Heart left ventricle (tissue), 16 donors: ENCODE data around the gene HTRA2. TPM values are rescaled to one million over a fixed set of nuclear protein-coding genes. Genes with fewer than 3 reads are reported as not detected.
A peak's percentile ranks its signal among the peaks of the same experiment; 100 is the strongest.

Experiments
- ATAC-seq, 4 donors: fragments of 200-7000 bp; cut with Tn5 transposase; one replicate each; pipeline ENCODE4 v1.9.1; 2020 to 2022; ENCODE audit warnings: moderate library complexity in 4 of 4, mild to moderate bottlenecking in 3 of 4, moderate number of reproducible peaks in 1 of 4
- DNase-seq, 5 donors: peaks; one replicate each; pipeline ENCODE4 v3.0.0-alpha.2; 2020
- H3K27ac ChIP-seq, 12 donors: fragments of 200-600 bp; sonication (generic) in 4 of 12; one replicate each; pipeline versions ENCODE4 v1.5.0 to v1.8.0; 2016 to 2022; ENCODE audit warnings: mild to moderate bottlenecking in 2 of 12
- H3K27me3 ChIP-seq, 9 donors: fragments of 200-600 bp; sonication (generic) in 2 of 9; one replicate each; pipeline versions ENCODE4 v1.5.1 to v1.8.0; 2016 to 2022; ENCODE audit warnings: mild to moderate bottlenecking in 3 of 9
- H3K36me3 ChIP-seq, 9 donors: fragments of 200-600 bp; sonication (generic) in 2 of 9; one replicate each; pipeline versions ENCODE4 v1.5.0 to v1.8.0; 2018 to 2022; ENCODE audit warnings: mild to moderate bottlenecking in 2 of 9
- H3K4me1 ChIP-seq, 12 donors: fragments of 200-600 bp; sonication (generic) in 4 of 12; one replicate each; pipeline versions ENCODE4 v1.5.0 to v1.8.0; 2016 to 2022; ENCODE audit warnings: mild to moderate bottlenecking in 3 of 12
- H3K4me3 ChIP-seq, 12 donors: fragments of 200-600 bp; sonication (generic) in 4 of 12; one replicate each; pipeline versions ENCODE4 v1.5.0 to v1.8.0; 2017 to 2022; ENCODE audit warnings: mild to moderate bottlenecking in 9 of 12, moderate library complexity in 4 of 12
- H3K9me3 ChIP-seq, 12 donors: fragments of 200-600 bp; sonication (generic) in 4 of 12; one replicate each; pipeline versions ENCODE4 v1.5.0 to v1.8.0; 2016 to 2022; ENCODE audit warnings: mild to moderate bottlenecking in 1 of 12
- POLR2A ChIP-seq, 2 donors: fragments of 450-650 bp; IDR thresholded peaks; one replicate each; pipeline ENCODE4 v1.6.1; 2017; ENCODE audit warnings: antibody characterized with exemption in 2 of 2, mild to moderate bottlenecking in 2 of 2, moderate library complexity in 2 of 2
- WGBS, 4 donors: extraction: QIAGEN DNeasy Blood & Tissue Kit in 2 of 4; methylation state at CpG; one replicate each; pipeline versions ENCODE4 v1.1.5 to v1.1.7; 2013 to 2018; 5-methylcytosine and 5-hydroxymethylcytosine counted together
- intact Hi-C, 10 donors: fragments of 100-400 bp; cut with DNase I; formaldehyde crosslinking; loops; one replicate each; pipeline versions ENCODE4 v1.11.1 to v1.14.2; 2022
- polyA plus RNA-seq, 2 donors: library from polyadenylated mRNA; stranded (reverse); fragments of 200-250 nt; gene quantifications; one replicate each; pipeline ENCODE4 v1.2.3, GENCODE V29; 2013
- total RNA-seq, 9 donors: library from RNA; depleted of rRNA in 2 of 9; stranded (reverse); fragments of >200 nt in 2 of 9; fragmentation: NEBNext Ultra II Directional in 3 of 9; extraction: Animal tissue kit (Norgen Biotek cat#: 25700) in 3 of 9; gene quantifications; one replicate each; pipeline versions ENCODE4 v1.1.0 to v1.2.4, GENCODE V29; 2016 to 2023
- TF ChIP-seq, protein P1 (sequence below), 12 donors: fragments of 200-600 bp; sonication (generic) in 4 of 12; IDR thresholded peaks; one replicate each; pipeline versions ENCODE4 v1.5.0 to v1.8.0; 2018 to 2022; ENCODE audit warnings: antibody characterized with exemption in 12 of 12, mild to moderate bottlenecking in 5 of 12
- donor health status: ischemic (EF 13 %, LVEDD 7.1; RV severe dilation, severe dysfunction).
- donor health status: healthy with polysubstance abuse.
- donor health status: DM: no; HTN: yes; CAD: no.
- donor health status: DM: no; HTN: no; CAD: no.
- donor health status: ischemic (EF 25% LVEDD 6.9; RV normal size, moderate dysfunction).
- donor health status: ischemic (EF 25% LVEDD 5.7; RV mildly dilated, moderate dysfunction).
- donor health status: healthy.
- donor health status: DM: yes; HTN: yes; CAD: no.
- donor health status: ischemic (EF 35%, LVEDD 5.7; RV mildly dilated, moderate dysfunction).
- donor health status: nonischemic (EF 11% LVEDD 7.7; RV severe dilation, severe dysfunction).
- donor health status: DM: yes; HTN: yes; CAD: no.
- donor health status: PGD.
- donor health status: ischemic (EF 29% LVEDD 5.4; RV normal size, mild dysfunction).
- donor health status: nonischemic (EF 23%, LVEDD 6.1; RV moderate dilation, normal function).

HTRA2 gene
- total and polyA plus RNA-seq, 11 donors = 23.6 to 45.4 (median 24.8) TPM

DNA sequence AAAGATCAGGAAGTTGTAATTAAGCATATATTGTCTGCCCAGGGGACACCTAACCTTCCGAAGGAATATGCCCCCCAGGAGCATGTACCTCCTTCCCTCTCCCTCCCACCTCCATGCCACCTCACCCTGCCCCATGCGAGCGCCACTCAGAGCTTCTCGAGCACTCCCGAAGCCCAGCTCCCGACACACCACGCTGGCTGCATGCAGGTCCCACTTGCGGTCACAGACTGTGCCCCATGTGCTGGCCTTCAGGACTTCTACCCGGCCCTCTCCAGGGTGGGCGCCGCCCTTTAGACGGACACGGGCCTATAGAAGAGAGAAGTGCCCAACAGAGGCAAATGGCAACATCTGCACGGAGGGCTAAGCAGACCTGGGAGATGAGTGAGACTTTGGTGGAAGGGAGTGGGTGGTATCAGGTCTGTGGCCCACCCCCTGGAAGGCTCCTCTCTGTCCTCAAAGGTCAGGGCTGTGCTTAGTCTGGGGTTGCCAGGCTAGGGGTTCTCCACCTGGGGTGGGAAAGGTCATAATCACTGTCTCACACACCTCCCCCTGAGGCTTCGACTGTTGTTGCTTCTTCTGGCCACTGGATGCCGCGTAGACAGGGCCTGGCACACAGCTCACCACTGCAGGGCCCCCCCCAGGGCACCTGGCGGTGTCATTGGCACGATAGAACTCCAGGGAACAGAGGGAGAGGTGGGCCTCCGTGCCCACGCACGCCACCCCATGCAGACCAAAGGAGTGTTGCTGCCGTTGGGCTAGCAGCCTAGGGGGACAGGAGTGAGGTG is 6.6 kb downstream of the HTRA2 start:
- ATAC-seq (no peak), DNase-seq (peak in 2 of 5 donors; percentile 21 to 24)
- intact Hi-C loops = loop anchor here in 4 of 10 donors (10.0 kb wide), 1 partner anchor 48 kb away; no protein-coding TSS in a partner anchor
- Histone ChIP-seq H3K9me3 (no peaks in the 10 kb centered on the region), H3K27ac (no peak overlapping the region), H3K27me3 (no peaks in the 10 kb centered on the region), H3K36me3 (peaks cover 0 to 32% (median 23%) of the 10 kb centered on the region in 9 donors), H3K4me1 (peaks cover 0 to 21% (median 9%) of the 10 kb centered on the region in 12 donors), H3K4me3 (no peak overlapping the region)
- WGBS, 4 donors = 86 to 89% (median 88%) methylated on average over 23 of the region's 23 CpGs
- TF ChIP-seq, protein P1, sequence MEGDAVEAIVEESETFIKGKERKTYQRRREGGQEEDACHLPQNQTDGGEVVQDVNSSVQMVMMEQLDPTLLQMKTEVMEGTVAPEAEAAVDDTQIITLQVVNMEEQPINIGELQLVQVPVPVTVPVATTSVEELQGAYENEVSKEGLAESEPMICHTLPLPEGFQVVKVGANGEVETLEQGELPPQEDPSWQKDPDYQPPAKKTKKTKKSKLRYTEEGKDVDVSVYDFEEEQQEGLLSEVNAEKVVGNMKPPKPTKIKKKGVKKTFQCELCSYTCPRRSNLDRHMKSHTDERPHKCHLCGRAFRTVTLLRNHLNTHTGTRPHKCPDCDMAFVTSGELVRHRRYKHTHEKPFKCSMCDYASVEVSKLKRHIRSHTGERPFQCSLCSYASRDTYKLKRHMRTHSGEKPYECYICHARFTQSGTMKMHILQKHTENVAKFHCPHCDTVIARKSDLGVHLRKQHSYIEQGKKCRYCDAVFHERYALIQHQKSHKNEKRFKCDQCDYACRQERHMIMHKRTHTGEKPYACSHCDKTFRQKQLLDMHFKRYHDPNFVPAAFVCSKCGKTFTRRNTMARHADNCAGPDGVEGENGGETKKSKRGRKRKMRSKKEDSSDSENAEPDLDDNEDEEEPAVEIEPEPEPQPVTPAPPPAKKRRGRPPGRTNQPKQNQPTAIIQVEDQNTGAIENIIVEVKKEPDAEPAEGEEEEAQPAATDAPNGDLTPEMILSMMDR (IDR thresholded peaks at IDR 0.05) = no peak
- TF ChIP-seq POLR2A (IDR thresholded peaks at IDR 0.05) = no peak

DNA sequence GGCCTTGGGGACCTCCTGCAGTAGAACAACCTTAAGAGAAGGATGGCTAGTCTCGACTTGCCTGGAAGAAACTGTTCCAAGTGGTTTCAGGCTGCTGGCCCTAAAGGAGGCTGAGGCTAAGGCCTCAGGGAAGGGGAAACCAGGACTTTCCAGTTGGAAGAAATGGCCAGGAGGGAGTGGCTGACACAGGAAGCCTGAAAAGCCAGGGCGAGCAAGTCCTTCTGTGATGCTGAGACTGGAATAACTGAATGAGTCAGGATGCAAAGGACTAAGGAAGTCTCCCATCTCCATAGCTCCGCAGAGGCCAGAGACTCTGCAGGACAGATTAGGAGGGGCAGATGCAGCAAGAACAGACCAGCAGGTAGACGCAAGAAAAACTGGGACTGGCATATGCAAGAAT is 7.4 kb downstream of the HTRA2 start:
- intact Hi-C loops = loop anchor here in 4 of 10 donors (10.0 kb wide), 1 partner anchor 48 kb away; no protein-coding TSS in a partner anchor
- no peak for TF ChIP-seq POLR2A (IDR thresholded peaks at IDR 0.05)
- TF ChIP-seq, protein P1 (IDR thresholded peaks at IDR 0.05) = no peak
- no peaks in the 10 kb centered on the region for H3K27me3 ChIP-seq
- WGBS, 4 donors = 57 to 67% (median 61%) methylated on average over 4 of the region's 4 CpGs
- H3K27ac ChIP-seq = no peak overlapping the region
- peaks cover 0 to 13% (median 4%) of the 10 kb centered on the region in 12 donors for H3K4me1 ChIP-seq
- DNase-seq (peak in 2 of 5 donors; percentile 11 to 18), ATAC-seq (no peak)
- no peaks in the 10 kb centered on the region for H3K9me3 ChIP-seq
- H3K36me3 ChIP-seq = peaks cover 0 to 25% (median 15%) of the 10 kb centered on the region in 9 donors
- no peak overlapping the region for H3K4me3 ChIP-seq

DNA sequence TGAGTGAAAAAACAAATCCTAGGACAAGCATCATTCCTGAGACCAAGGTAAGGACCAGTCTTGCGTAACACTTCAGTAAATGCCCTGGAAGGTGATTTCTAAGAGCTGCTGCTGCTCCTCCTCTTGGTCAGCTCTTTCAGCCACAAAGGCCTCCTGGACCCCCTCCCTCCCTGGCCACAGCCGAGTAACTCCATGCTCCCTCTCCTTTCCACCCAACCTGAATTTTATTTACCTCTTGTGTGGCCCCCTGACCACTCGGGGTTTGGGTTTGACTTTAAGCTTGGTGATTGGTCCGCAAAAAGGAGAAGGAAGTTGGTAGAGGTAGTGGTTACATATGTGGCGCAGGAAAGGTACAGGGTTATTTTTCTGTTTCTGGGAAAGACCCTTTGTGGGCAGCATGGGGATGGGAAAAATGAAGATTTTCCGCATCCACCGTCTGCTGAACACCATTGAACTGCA is 9.2 kb downstream of the HTRA2 start:
- Histone ChIP-seq H3K27ac (peak overlapping the region in 2 of 12 donors; percentile 45 to 82), H3K36me3 (peaks cover 0 to 9% (median 0%) of the 10 kb centered on the region in 9 donors), H3K4me3 (no peak overlapping the region), H3K27me3 (no peaks in the 10 kb centered on the region), H3K4me1 (peaks cover 0 to 13% (median 5%) of the 10 kb centered on the region in 12 donors), H3K9me3 (no peaks in the 10 kb centered on the region)
- 79 to 84% (median 82%) methylated on average over 7 of the region's 7 CpGs for WGBS, 4 donors
- intact Hi-C loops = loop anchor here in 4 of 10 donors (10.0 kb wide), 1 partner anchor 46 kb away; no protein-coding TSS in a partner anchor
- DNase-seq (peak in 1 of 5 donors; percentile 3), ATAC-seq (no peak)
- TF ChIP-seq, protein P1 (IDR thresholded peaks at IDR 0.05) = no peak

- 36 to 58% (median 54%) methylated on average over 5 of the region's 5 CpGs for WGBS, 4 donors
- H3K27ac ChIP-seq = peak overlapping the region in 11 of 12 donors; percentile 33 to 82 (median 70)
- TF ChIP-seq, protein P1 (IDR thresholded peaks at IDR 0.05) = no peak
- no peak for TF ChIP-seq POLR2A (IDR thresholded peaks at IDR 0.05)
- H3K27me3 ChIP-seq = no peaks in the 10 kb centered on the region
- no peak overlapping the region for H3K4me3 ChIP-seq
- H3K36me3 ChIP-seq = no peaks in the 10 kb centered on the region
- H3K9me3 ChIP-seq = no peaks in the 10 kb centered on the region
- intact Hi-C loops = no loop called here
- H3K4me1 ChIP-seq = peaks cover 0 to 13% (median 5%) of the 10 kb centered on the region in 12 donors
- DNase-seq = peak in 4 of 5 donors; percentile 67 to 83 (median 78)
- ATAC-seq = peak; percentile 83 to 95 (median 88)
These were observed 10.6 kb downstream of the HTRA2 start for GRCh38 chr2:74540291-74540690.
